K562 (cell line): Measurements from ENCODE around the gene RRAS. TPM values are rescaled to one million over a fixed set of nuclear protein-coding genes. Genes with fewer than 3 reads are reported as not detected.

ENCODE experiments used
- BCOR ChIP-seq: fragments of 450-650 bp; IDR thresholded peaks from 2 replicates; pipeline ENCODE4 v1.6.1; 2016
- CSDE1 ChIP-seq, 2 experiments: fragments of 450-650 bp; IDR thresholded peaks; 2 replicates each; pipeline ENCODE4 v1.6.1; 2016; ENCODE audit warnings: mild to moderate bottlenecking in 1 of 2
- CTBP1 ChIP-seq: fragments of 450-650 bp; IDR thresholded peaks from 2 replicates; pipeline ENCODE4 v1.6.1; 2016; ENCODE audit warnings: borderline replicate concordance
- ELF1 ChIP-seq: fragments of 200-800 bp; sonication (Bioruptor generic); IDR thresholded peaks from 2 replicates; pipeline ENCODE4 v1.6.1; 2016; ENCODE audit warnings: missing genetic modification characterization, missing compliant biosample characterization
- FOXP1 ChIP-seq: sonication (generic); formaldehyde crosslinking; IDR thresholded peaks from 2 replicates; pipeline ENCODE4 v1.8.0; 2022; ENCODE audit warnings: mild to moderate bottlenecking, missing genetic modification reagents
- HNRNPL ChIP-seq: fragments of 200-400 bp; formaldehyde crosslinking; IDR thresholded peaks from 2 replicates; pipeline ENCODE4 v1.6.1; 2017; ENCODE audit warnings: low read depth, mild to moderate bottlenecking, low read length
- IRF2 ChIP-seq: sonication (generic); formaldehyde crosslinking; IDR thresholded peaks from 2 replicates; pipeline ENCODE4 v1.8.1; 2022; ENCODE audit warnings: mild to moderate bottlenecking, missing genetic modification reagents
- JUND ChIP-seq, 2 experiments: IDR thresholded peaks; 2 replicates in 1 of 2; 3 replicates in 1 of 2; pipeline ENCODE4 v1.6.1; 2011; ENCODE audit warnings: borderline replicate concordance in 2 of 2, low read depth in 2 of 2, low read length in 2 of 2, improper control_type of control experiment in 1 of 2, missing biosample characterization in 1 of 2, missing genetic modification characterization in 1 of 2, missing genetic modification reagents in 1 of 2
- KAT2B ChIP-seq: IDR thresholded peaks from one replicate; pipeline ENCODE4 v1.6.1; 2012; ENCODE audit warnings: low read depth, mild to moderate bottlenecking, control low read depth, inconsistent platforms, low read length, moderate library complexity
- KAT7 ChIP-seq: sonication (generic); formaldehyde crosslinking; IDR thresholded peaks from 2 replicates; pipeline ENCODE4 v1.8.0; 2022; ENCODE audit warnings: missing genetic modification reagents, mild to moderate bottlenecking, borderline replicate concordance
- KDM4B ChIP-seq, 2 experiments: fragments of 450-650 bp in 1 of 2; sonication (generic) in 1 of 2; IDR thresholded peaks; 2 replicates each; pipeline ENCODE4 v1.6.1; 2016 to 2017; ENCODE audit warnings: borderline replicate concordance in 2 of 2, antibody characterized with exemption in 1 of 2, low read depth in 1 of 2, mild to moderate bottlenecking in 1 of 2
- KLF13 ChIP-seq: fragments of 450-650 bp; IDR thresholded peaks from 2 replicates; pipeline ENCODE4 v1.6.1; 2016; ENCODE audit warnings: missing genetic modification characterization, low read depth, mild to moderate bottlenecking, missing compliant biosample characterization, moderate library complexity, borderline replicate concordance
- NBN ChIP-seq: fragments of 450-650 bp; IDR thresholded peaks from 2 replicates; pipeline ENCODE4 v1.6.1; 2016; ENCODE audit warnings: low read depth, mild to moderate bottlenecking
- NR1H2 ChIP-seq: sonication (generic); formaldehyde crosslinking; IDR thresholded peaks from 2 replicates; pipeline ENCODE4 v1.4.0; 2020; ENCODE audit warnings: mild to moderate bottlenecking, missing genetic modification reagents
- RBBP5 ChIP-seq: fragments of 200-600 bp; sonication (generic); IDR thresholded peaks from 2 replicates; pipeline ENCODE4 v1.6.1; 2012; ENCODE audit warnings: borderline replicate concordance, mild to moderate bottlenecking, low read length, control low read depth, inconsistent platforms; ENCODE audit not compliant: insufficient read depth, poor library complexity, severe bottlenecking
- SIN3B ChIP-seq: fragments of 450-650 bp; IDR thresholded peaks from 2 replicates; pipeline ENCODE4 v1.6.1; 2017; ENCODE audit warnings: low read depth, mild to moderate bottlenecking, moderate library complexity
- TAF1 ChIP-seq: IDR thresholded peaks from 2 replicates; pipeline ENCODE4 v1.6.1; 2011; ENCODE audit warnings: mild to moderate bottlenecking, low read length, moderate library complexity; ENCODE audit not compliant: insufficient read depth, control insufficient read depth, severe bottlenecking; ENCODE audit errors: extremely low read depth
- TAF7 ChIP-seq: fragments of 450-650 bp; IDR thresholded peaks from 2 replicates; pipeline ENCODE4 v1.6.1; 2016; ENCODE audit warnings: missing genetic modification characterization, missing compliant biosample characterization
- ZNF212 ChIP-seq: fragments of 450-650 bp; formaldehyde crosslinking; IDR thresholded peaks from 2 replicates; pipeline ENCODE4 v1.4.0; 2020; ENCODE audit warnings: mild to moderate bottlenecking
- ZNF436 ChIP-seq: fragments of 250-450, 450-650 bp; sonication (Bioruptor Pico); formaldehyde crosslinking; IDR thresholded peaks from 2 replicates; pipeline ENCODE4 v1.7.0; 2020; ENCODE audit warnings: mild to moderate bottlenecking
- polyA plus RNA-seq, 8 experiments: library from polyadenylated mRNA; depleted of rRNA in 4 of 8; stranded (reverse) in 5 of 8; unstranded in 3 of 8; fragments of >200 nt; fragmentation: Nextera tagmentation in 2 of 8; fragmentation: Illumina TruSeq in 1 of 8; extraction: Ambion mirVana in 2 of 8; extraction: Trizol in 1 of 8; gene quantifications; 2 replicates each; pipeline versions ENCODE4 v1.2.1 to v1.2.3, GENCODE V29; 2011 to 2014; ENCODE audit warnings: inconsistent platforms in 1 of 8, missing spikeins in 1 of 8
- total RNA-seq, 7 experiments: library from RNA; depleted of rRNA in 6 of 7; stranded (reverse); fragments of >200 nt in 6 of 7; fragmentation: Illumina TruSeq in 2 of 7; extraction: Trizol in 2 of 7; gene quantifications; 2 replicates each; pipeline versions ENCODE4 v1.2.1 to v1.2.3, GENCODE V29; 2011 to 2021; ENCODE audit warnings: low replicate concordance in 1 of 7
- TF ChIP-seq, protein P1 (sequence below), 2 experiments: fragments of 150-350 bp in 1 of 2; IDR thresholded peaks; 2 replicates each; pipeline ENCODE4 v1.6.1; 2012 to 2016; ENCODE audit warnings: low read depth in 2 of 2, low read length in 2 of 2, mild to moderate bottlenecking in 1 of 2, moderate library complexity in 1 of 2
- TF ChIP-seq, protein P2 (sequence below), 2 experiments: IDR thresholded peaks; 2 replicates each; pipeline ENCODE4 v1.6.1; 2011; ENCODE audit warnings: borderline replicate concordance in 1 of 2, control low read depth in 1 of 2, low read depth in 1 of 2, low read length in 1 of 2, mild to moderate bottlenecking in 1 of 2, mixed read lengths in 1 of 2, moderate library complexity in 1 of 2; ENCODE audit not compliant: insufficient read depth in 1 of 2, insufficient read length in 1 of 2, poor library complexity in 1 of 2, severe bottlenecking in 1 of 2; ENCODE audit errors: extremely low read depth in 1 of 2

The RRAS gene
- total and polyA plus RNA-seq, 9 of the 15 experiments (the other 6 are each of a cell fraction or from before 2014, with no cell fraction given), result 0.70 to 17.3 (median 8.2) TPM

DNA sequence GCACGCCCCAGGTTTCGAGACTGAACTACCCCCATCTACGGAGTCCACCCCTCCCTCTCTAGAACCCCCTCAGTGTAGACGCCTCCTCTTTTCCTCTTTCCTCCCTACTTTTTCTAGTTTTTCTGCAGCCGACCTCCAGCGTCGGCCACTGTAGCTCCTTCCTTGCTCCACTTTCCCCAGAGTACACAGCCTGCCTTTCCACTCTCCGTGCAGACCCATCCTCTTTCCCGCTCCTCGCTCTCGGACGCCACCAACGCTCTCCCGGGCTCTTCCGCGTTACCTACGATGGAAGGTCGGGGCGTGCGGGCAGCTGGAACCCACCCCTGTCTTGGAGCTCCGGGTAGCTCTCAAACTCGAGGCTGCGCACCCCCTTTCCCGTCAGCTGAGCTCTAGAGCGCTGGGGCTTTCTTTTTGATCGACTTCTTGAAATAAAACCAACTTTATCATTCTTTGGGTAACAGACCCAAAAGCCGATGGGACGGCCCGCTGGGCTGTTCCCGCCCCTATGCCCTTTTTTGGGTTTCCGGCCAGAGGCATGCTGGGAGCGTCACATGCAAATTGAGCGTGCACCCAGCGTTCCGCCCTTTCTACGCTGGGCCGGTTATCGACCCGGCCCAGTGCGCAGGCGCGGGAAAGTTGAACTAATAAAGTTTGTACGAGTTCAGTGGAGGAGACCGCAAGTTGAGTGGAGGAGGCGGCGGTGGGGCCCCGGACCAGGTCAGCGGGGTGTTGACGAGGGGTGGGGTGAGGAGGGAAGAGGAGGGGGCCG, 25.6 kb upstream of the RRAS start, which contains the start of the genes BCL2L12 and IRF3 (continued):
- TF ChIP-seq, protein P1, sequence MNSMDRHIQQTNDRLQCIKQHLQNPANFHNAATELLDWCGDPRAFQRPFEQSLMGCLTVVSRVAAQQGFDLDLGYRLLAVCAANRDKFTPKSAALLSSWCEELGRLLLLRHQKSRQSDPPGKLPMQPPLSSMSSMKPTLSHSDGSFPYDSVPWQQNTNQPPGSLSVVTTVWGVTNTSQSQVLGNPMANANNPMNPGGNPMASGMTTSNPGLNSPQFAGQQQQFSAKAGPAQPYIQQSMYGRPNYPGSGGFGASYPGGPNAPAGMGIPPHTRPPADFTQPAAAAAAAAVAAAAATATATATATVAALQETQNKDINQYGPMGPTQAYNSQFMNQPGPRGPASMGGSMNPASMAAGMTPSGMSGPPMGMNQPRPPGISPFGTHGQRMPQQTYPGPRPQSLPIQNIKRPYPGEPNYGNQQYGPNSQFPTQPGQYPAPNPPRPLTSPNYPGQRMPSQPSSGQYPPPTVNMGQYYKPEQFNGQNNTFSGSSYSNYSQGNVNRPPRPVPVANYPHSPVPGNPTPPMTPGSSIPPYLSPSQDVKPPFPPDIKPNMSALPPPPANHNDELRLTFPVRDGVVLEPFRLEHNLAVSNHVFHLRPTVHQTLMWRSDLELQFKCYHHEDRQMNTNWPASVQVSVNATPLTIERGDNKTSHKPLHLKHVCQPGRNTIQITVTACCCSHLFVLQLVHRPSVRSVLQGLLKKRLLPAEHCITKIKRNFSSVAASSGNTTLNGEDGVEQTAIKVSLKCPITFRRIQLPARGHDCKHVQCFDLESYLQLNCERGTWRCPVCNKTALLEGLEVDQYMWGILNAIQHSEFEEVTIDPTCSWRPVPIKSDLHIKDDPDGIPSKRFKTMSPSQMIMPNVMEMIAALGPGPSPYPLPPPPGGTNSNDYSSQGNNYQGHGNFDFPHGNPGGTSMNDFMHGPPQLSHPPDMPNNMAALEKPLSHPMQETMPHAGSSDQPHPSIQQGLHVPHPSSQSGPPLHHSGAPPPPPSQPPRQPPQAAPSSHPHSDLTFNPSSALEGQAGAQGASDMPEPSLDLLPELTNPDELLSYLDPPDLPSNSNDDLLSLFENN (IDR thresholded peaks at IDR 0.05; ENCODE audit: low read depth in 2 of 2, low read length in 2 of 2), result no peak
- no peak for TF ChIP-seq TAF7 (tag)
- TF ChIP-seq NR1H2, result peak; percentile 55; the same call in 1 of the 2 replicates
- TF ChIP-seq TAF1, result peak; percentile 73
- peak; percentile 89 for TF ChIP-seq ELF1
- no peak for TF ChIP-seq RBBP5
- TF ChIP-seq KAT7 (CRISPR knock-in tag), result no peak
- TF ChIP-seq JUND (IDR thresholded peaks at IDR 0.05; ENCODE audit: borderline replicate concordance, low read depth, low read length), result 0 out of 2 replicates have a peak, but pooled peaks have one; percentile 23
- TF ChIP-seq JUND (tag; IDR thresholded peaks at IDR 0.05; ENCODE audit: borderline replicate concordance, low read depth, low read length), result no peak
- no peak for TF ChIP-seq KDM4B (IDR thresholded peaks at IDR 0.05; ENCODE audit: borderline replicate concordance in 2 of 2, low read depth in 1 of 2)
- no peak for TF ChIP-seq ZNF436 (CRISPR knock-in tag)
- TF ChIP-seq ZNF212, result no peak
- TF ChIP-seq SIN3B, result no peak
- TF ChIP-seq, protein P2, sequence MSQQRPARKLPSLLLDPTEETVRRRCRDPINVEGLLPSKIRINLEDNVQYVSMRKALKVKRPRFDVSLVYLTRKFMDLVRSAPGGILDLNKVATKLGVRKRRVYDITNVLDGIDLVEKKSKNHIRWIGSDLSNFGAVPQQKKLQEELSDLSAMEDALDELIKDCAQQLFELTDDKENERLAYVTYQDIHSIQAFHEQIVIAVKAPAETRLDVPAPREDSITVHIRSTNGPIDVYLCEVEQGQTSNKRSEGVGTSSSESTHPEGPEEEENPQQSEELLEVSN (IDR thresholded peaks at IDR 0.05; ENCODE audit: borderline replicate concordance in 1 of 2, extremely low read depth in 1 of 2, insufficient read depth in 1 of 2, insufficient read length in 1 of 2, low read depth in 1 of 2, low read length in 1 of 2, poor library complexity in 1 of 2, severe bottlenecking in 1 of 2), result peak in 1 of 2 experiments; percentile 19
- 0 out of 4 replicates have a peak, but pooled peaks of 1 of the 2 experiments have one; percentile 10 for TF ChIP-seq CSDE1 (IDR thresholded peaks at IDR 0.05)
- no peak for TF ChIP-seq KAT2B
- peak; percentile 54; the same call in 1 of the 2 replicates for TF ChIP-seq NBN
- peak; percentile 21; the same call in 1 of the 2 replicates for TF ChIP-seq CTBP1
- no peak for TF ChIP-seq IRF2 (CRISPR knock-in tag)
- no peak for TF ChIP-seq FOXP1 (CRISPR knock-in tag)
- no peak for TF ChIP-seq HNRNPL
- TF ChIP-seq KLF13, result 0 out of 2 replicates have a peak, but pooled peaks have one; percentile 10
- TF ChIP-seq BCOR, result peak; percentile 64; the same call in 1 of the 2 replicates
